ENCODE data around the gene TLDC2. TPM values are rescaled to one million over a fixed set of nuclear protein-coding genes. Genes with fewer than 3 reads are reported as not detected.

Gene TLDC2
- total RNA-seq, 1 donor from 2014 or later = 1.3 TPM

GRCh38 chr20:36886859-36887751, 11.2 kb downstream of the TLDC2 start:
- Histone ChIP-seq H3K27me3 (ENCODE audit: low read depth) (no peaks in the 10 kb centered on the region), H3K9me3 (no peaks in the 10 kb centered on the region), H3K36me3 (peaks cover 35% of the 10 kb centered on the region), H3K27ac (no peak overlapping the region), H3K4me3 (no peak overlapping the region), H3K4me1 (peaks cover 5% of the 10 kb centered on the region)
- TF ChIP-seq CTCF (IDR thresholded peaks at IDR 0.05) = peak; percentile 96
- ATAC-seq (peak; percentile 89 to 92), DNase-seq (peak; percentile 84)
- intact Hi-C loops (cut with DNase I) = no loop called here

- Histone ChIP-seq H3K27ac (peak overlapping the region; percentile 4), H3K36me3 (peaks cover 41% of the 10 kb centered on the region), H3K4me3 (no peak overlapping the region), H3K27me3 (ENCODE audit: low read depth) (no peaks in the 10 kb centered on the region), H3K4me1 (peaks cover 5% of the 10 kb centered on the region), H3K9me3 (no peaks in the 10 kb centered on the region)
- DNase-seq (peak; percentile 22), ATAC-seq (no peak)
- no peak for TF ChIP-seq CTCF (IDR thresholded peaks at IDR 0.05)
- intact Hi-C loops (cut with DNase I) = no loop called here
Observed at GRCh38 chr20:36887752-36888090, 11.8 kb downstream of the TLDC2 start.

- Histone ChIP-seq H3K9me3 (no peaks in the 10 kb centered on the region), H3K4me1 (peaks cover 5% of the 10 kb centered on the region), H3K36me3 (peaks cover 54% of the 10 kb centered on the region), H3K27ac (no peak overlapping the region), H3K4me3 (no peak overlapping the region), H3K27me3 (ENCODE audit: low read depth) (no peaks in the 10 kb centered on the region)
- ATAC-seq = no peak
- intact Hi-C loops (cut with DNase I) = no loop called here
- TF ChIP-seq CTCF (IDR thresholded peaks at IDR 0.05) = no peak
- peak; percentile 40 for DNase-seq
Observed at GRCh38 chr20:36888880-36889516, 13.1 kb downstream of the TLDC2 start.

- Histone ChIP-seq H3K9me3 (no peaks in the 10 kb centered on the region), H3K36me3 (peaks cover 69% of the 10 kb centered on the region), H3K27ac (no peak overlapping the region), H3K4me3 (no peak overlapping the region), H3K27me3 (ENCODE audit: low read depth) (no peaks in the 10 kb centered on the region), H3K4me1 (peaks cover 5% of the 10 kb centered on the region)
- ATAC-seq (no peak), DNase-seq (peak; percentile 14)
- intact Hi-C loops (cut with DNase I) = no loop called here
- no peak for TF ChIP-seq CTCF (IDR thresholded peaks at IDR 0.05)
Observed at GRCh38 chr20:36890586-36890985, 14.6 kb downstream of the TLDC2 start.

GRCh38 chr20:36891211-36891610, 15.3 kb downstream of the TLDC2 start:
- TF ChIP-seq CTCF (IDR thresholded peaks at IDR 0.05) = no peak
- intact Hi-C loops (cut with DNase I) = no loop called here
- Histone ChIP-seq H3K36me3 (peaks cover 76% of the 10 kb centered on the region), H3K27me3 (ENCODE audit: low read depth) (no peaks in the 10 kb centered on the region), H3K9me3 (no peaks in the 10 kb centered on the region), H3K4me3 (no peak overlapping the region), H3K27ac (no peak overlapping the region), H3K4me1 (peaks cover 5% of the 10 kb centered on the region)
- ATAC-seq (no peak), DNase-seq (peak; percentile 17)

Data from lower lobe of right lung (tissue), 2 donors.